GM18868 (cell line): ENCODE measurements around the gene CAMTA1.

Experiments
- ATAC-seq: cut with Tn5 transposase; IDR thresholded peaks from one replicate; pipeline ENCODE4 v1.9.1; 2021; ENCODE audit warnings: mild to moderate bottlenecking, moderate library complexity; ENCODE audit not compliant: unreplicated experiment

The CAMTA1 gene

GRCh38 chr1:7551442-7551841 is 766.2 kb downstream of the CAMTA1 start:
- ATAC-seq, result no peak

DNA sequence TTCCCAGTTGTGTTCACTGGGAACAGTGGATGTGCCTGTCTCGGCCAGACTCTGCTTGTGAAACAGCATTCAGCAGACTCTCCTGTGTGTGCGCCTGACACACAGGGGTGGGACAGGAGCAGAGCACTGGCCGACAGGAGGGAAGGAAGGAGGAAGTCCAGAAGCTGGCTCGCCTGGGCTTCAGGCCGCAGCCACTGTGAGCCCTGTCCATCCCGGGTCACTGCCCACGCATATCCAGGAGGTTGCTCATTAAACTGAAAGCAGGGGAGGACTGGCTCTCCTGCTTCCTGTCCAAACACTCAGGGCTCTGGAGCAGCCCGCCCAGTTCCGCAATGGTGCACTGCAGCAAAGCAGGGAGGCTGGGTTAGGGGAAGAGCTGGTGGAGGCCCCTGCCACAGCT is 767.1 kb downstream of the CAMTA1 start:
- ATAC-seq, result no peak

- no peak for ATAC-seq
Measured at GRCh38 chr1:7553042-7553690, 767.9 kb downstream of the CAMTA1 start.

DNA sequence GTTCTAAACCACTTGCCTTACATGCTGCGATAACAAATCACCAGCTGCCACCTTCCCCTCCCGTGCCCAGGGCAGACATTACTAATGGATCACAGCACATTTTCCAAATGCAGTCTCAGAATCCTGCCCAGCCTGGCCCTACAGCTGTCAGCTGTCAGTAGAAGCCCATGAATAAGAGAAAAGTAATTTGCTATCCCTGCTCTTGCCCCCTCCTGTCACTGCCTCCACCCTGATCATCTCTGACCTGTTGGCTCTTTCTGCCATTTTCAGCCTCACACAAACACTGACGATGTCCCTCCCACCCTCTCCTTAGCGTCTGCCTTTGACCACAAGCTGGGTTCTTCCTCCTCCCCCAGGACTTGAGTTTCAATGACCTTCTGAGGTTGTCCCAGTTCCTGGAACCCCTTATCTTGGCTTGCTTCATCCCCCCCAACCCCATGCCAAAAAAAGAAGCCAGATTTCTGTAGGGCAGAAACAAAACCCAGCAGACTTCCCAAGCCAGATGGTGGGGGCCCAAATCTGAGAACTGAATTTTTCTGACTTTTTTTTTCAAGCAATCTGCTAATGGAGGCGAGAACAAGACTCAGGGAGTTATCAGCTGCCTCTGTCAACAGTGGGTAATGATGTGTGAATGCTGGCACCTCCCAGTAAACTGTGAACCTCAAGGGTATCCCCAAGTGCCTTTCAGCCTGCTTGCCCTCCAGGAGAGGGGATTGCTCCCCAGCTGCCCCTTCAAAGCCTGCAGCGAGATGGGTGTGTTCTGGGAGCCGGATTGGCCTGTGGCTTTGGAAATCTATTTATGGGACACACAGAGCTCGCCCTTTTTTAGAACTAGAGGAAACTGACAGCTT is 769.4 kb downstream of the CAMTA1 start:
- ATAC-seq, result no peak

DNA sequence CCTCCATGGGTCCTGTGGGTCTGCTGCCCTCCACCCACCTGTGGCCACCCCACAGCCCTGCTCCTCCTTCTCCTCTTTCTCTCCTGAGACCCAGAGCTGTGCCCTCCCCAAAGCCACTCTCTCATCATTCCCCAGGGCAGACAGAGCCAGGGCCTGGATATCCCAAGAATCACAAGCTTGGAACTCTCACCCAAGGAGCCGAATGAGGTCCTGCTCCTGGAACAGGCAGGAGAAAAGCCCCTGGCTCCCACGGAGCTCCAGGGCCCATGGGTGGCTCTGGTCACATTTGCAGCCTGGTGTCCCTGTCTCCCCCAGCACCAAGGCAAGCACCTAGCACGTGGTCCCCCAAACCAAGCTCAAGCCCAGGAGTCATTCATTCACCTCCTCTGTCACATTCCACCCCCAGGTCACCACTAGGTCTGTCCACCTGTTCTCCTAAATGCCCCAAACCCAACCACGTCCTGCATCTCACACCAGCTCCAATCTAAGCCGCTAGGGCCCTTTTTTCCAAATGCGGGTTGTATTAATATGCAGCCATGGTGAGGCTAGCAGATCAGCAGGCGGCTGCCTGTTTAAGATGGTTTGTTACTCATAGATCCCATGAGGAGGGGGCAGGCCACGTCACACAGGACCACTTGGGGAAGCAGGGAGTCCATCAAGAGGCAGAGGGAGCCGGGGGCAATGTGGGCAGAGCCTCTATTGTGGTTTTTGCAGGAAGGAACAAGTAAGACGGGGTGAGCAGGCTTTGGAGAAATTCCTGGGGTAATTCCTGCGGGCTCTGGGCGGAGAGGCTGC is 770.3 kb downstream of the CAMTA1 start:
- no peak for ATAC-seq

DNA sequence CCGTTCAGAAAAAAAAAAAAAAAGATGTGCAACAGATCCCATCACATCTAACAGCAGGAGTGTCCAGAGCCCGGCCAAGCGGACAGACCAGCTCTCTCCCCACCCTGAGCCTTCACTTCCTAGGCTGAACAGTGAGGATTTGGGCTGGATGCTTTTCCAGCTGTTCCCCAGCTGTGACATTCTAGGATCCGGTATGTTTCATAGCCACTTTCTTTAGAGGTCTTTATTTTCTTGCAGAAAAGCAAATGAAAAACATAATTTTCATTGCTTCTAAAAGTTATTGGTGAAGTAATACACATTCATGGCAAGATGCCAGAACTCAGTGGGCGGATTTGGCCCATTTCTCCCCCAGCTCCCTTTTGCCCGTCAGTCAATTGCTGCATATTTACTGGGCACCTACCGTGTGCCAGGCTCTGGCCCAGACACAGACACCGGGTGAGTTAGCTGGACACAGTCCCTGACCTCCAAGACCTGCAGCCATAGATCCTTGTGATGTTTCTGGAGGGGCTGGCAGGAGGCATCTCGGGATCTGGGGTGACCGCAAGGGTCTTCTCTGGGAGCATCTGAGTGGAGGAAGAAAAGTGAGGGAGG is 772.1 kb downstream of the CAMTA1 start:
- no peak for ATAC-seq

DNA sequence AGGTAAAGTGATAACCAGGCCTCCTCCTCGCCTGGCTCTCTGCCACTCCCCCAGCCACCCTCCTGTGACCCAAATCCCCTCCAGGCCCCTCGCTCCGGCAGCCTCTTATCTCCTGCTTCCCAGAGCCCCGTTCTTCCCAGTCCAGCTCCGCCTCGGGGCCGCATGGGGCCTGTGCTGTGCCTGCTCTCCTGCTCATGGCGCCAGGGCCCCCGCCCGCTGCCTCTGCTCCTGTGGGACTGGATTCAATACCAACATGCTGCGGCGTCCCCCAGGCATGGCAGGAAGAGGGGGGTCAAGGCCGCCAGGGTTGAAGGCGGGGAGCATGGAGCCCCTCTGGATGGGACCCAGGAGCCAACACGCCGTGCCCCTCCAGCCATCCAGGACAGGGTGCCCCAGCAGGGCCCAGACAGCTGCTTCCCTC is 772.8 kb downstream of the CAMTA1 start:
- no peak for ATAC-seq

DNA sequence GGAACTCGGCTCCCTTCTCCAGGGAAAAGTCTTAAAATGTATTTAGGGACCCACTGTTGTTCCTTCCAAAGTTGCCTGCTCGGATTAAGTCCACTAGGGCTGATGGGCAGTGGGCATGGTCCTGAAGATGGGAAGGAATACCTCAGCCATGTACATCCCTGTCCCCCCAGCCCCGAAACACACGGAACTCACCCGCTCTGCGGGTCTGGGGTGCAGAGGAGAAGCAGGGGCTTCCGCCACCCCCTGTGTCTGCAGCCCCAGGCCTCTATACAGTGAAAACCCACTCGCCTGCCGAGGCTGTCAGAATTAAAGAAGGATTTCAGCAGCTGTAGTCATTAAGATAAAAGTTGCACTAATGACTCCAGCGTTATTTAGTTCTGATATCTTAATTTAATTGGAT is 773.2 kb downstream of the CAMTA1 start:
- ATAC-seq, result no peak

DNA sequence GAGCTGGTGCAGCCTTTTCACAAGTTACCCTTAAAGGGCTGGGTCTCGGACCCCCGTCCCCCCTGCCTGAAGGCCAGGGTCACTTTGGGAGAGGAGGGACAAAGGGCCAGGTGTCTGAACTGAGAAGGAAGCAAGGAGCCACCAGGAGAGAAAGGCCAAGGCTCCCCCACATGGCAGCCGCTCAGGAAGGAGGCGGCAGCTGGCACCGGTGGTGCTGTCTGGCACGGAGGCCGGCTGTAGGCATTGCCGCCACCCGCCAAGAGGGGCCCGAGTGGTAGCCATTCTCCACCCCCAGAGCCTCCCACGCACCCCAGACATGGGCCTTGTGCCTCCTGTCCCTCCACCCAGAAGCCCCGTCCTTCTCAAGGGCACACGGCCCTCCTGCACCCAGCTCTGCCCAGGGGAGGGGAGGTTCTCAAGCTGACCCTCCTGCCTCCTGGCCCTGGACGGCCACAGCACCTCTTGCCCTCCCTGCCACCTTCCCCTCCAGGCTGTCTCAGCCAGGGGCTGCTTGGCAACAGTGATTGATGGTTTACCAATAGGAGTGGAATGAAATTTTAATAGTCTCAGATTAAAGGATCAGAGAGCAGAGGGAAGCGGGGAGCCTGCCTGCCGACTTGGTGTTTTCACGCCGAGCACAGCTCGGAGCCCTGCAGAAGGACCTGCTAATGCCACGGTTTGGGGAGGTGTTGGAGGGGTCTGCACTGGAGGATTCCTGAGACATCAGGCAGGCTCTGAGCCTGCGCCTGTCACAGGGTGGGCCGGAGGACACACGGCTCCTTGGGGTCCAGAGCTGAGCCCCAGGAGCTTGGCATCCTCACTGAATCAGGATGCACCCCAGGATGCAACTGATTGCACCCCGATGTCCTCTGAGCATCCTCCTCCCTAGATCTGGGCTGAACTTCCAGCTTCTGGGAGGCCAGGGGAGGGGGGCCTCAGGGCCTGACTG is 773.9 kb downstream of the CAMTA1 start:
- ATAC-seq, result no peak

DNA sequence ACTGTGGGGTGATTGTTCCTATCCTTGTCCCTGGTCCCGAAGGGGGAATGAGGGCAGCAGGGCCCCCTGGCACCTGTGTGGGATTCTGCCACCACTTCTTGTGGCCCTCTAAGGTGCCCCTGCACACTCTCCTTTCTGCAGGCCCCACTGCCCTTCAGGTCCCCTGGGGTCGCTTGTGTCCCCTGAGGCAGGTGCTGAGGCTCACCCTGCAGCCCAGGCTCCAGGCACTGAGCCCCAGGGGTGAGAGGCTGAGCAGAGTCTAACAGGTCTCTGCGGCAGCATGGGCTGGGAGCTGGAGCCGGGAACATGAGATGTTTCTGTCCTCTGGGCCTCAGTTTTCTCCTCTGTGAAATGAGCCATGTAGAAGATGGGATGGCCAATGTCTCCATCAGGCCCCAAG is 774.9 kb downstream of the CAMTA1 start:
- ATAC-seq, result no peak

DNA sequence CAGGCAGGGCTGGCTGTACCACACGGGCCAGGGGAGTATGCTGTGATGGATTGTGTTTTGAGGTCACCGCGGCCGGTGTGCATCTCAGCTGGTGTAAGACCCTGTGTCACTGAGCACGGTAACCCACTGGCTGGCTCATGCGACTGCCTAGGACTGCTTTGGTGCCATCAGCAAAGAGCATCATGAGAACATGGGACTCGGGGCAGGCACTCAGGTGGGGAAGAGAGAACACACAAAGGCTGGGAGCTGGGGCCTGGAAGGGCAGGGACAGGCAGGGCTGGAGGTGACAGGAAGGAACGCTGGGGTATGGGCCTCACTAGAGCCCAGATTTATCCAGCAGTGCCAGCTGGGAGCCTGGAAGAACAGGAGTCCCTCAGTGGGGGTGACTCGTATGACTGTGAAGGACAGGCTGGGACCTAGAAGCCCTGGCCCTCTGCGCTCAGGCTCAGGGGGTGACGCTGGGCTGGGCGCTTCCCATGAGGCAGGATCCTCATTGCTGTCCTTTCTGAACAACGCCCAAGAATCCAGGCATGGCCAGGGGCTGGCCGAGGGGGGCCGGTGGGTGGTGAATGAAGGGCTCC is 775.4 kb downstream of the CAMTA1 start:
- ATAC-seq, result no peak

- no peak for ATAC-seq
Measured at GRCh38 chr1:7561331-7561921, 776.2 kb downstream of the CAMTA1 start.

GRCh38 chr1:7561936-7562728 is 776.9 kb downstream of the CAMTA1 start:
- ATAC-seq, result no peak

GRCh38 chr1:7562729-7563605 is 777.7 kb downstream of the CAMTA1 start:
- ATAC-seq, result no peak

DNA sequence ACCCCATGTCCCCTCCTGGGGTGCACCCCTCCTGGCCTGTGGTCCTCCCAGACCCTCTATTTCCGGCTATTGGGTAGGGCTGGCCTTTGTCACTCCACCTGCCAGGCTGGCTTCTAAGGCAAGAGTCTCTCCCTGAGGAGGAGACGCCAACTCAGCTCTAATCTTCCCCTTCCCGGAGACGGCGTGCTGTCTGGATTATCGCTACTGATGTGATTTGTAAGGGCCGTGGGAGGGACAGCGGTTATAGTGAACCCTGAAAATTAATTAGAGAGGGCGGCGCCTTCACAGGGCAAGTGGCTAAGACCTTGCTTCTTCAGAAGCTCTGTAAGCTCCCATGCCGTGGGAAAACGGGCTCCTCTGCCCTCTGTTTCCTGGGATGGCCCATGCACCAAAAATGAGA is 778.9 kb downstream of the CAMTA1 start:
- ATAC-seq, result no peak

DNA sequence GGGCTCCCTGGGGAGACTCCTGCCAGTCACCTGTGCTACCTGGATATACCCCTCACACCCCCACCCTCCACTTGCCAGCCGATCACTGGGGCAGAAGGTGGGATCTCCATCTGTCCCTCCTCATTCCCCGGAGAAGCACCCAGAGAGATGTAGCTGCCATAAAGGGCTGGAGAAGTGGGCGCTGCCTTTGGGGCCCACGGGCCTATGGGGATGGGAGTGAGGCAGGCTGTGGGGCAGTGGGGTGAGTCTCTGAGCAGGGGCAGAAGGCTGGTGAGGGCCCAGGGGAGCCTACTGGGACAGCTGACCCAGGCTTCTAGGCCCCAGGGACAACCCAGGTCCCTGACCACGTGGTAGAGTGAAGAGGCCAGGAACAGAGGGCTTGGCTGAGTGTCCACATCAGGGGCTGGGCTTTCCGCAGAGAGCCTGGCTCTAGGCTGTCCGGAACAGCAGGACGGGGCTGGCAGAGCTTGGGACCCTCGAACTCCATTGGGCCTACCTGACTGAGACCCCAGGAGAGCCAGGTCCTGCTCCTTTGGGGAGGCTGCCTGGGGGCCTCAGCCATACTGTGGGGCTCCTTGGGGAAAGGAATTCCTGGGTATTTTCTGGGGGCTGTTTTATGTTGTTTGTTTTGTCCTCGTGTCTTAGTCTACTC is 780.0 kb downstream of the CAMTA1 start:
- no peak for ATAC-seq
